ENCODE results near the gene TMTC1. TPM values are rescaled to one million over a fixed set of nuclear protein-coding genes. Genes with fewer than 3 reads are reported as not detected.

Gene TMTC1
- total RNA-seq, 4 donors from 2014 or later, result 7.4 to 25.6 (median 15.4) TPM

- H3K27me3 ChIP-seq, result no peaks in the 10 kb centered on the region
- H3K9me3 ChIP-seq, result no peaks in the 10 kb centered on the region
- no peaks in the 10 kb centered on the region for H3K4me1 ChIP-seq
- H3K4me3 ChIP-seq, result no peak overlapping the region
- no peak for DNase-seq
- TF ChIP-seq POLR2A (IDR thresholded peaks at IDR 0.05), result no peak
- TF ChIP-seq, protein P1, sequence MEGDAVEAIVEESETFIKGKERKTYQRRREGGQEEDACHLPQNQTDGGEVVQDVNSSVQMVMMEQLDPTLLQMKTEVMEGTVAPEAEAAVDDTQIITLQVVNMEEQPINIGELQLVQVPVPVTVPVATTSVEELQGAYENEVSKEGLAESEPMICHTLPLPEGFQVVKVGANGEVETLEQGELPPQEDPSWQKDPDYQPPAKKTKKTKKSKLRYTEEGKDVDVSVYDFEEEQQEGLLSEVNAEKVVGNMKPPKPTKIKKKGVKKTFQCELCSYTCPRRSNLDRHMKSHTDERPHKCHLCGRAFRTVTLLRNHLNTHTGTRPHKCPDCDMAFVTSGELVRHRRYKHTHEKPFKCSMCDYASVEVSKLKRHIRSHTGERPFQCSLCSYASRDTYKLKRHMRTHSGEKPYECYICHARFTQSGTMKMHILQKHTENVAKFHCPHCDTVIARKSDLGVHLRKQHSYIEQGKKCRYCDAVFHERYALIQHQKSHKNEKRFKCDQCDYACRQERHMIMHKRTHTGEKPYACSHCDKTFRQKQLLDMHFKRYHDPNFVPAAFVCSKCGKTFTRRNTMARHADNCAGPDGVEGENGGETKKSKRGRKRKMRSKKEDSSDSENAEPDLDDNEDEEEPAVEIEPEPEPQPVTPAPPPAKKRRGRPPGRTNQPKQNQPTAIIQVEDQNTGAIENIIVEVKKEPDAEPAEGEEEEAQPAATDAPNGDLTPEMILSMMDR (IDR thresholded peaks at IDR 0.05), result no peak
- H3K36me3 ChIP-seq, result no peaks in the 10 kb centered on the region
- H3K27ac ChIP-seq, result no peak overlapping the region
Observed at GRCh38 chr12:29508949-29509348, 274.8 kb downstream of the TMTC1 start.

DNA sequence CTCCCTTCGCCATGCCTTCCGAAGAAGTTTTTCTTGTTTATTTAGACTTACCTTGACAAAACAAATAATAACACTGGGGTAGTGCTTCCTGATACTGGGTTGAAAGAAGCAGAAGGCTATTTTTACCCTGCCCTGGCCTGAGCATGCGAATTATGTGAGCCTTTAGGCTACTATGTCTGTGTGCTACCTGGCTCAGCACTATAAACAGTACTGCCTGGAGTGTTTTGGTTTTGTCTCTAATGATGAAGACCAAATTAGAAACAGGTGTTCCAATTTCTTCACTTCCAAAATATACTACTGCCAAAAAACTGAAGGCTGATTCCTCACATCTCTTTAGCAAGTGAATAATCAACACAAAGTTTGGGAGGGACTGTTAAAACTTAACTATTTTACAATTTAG lies 278.6 kb downstream of the TMTC1 start:
- TF ChIP-seq, protein P1 (IDR thresholded peaks at IDR 0.05), result no peak
- TF ChIP-seq POLR2A (IDR thresholded peaks at IDR 0.05), result no peak

GRCh38 chr12:29503283-29503682 lies 280.5 kb downstream of the TMTC1 start:
- Histone ChIP-seq H3K27ac (no peak overlapping the region), H3K4me3 (no peak overlapping the region)
- TF ChIP-seq, protein P1 (IDR thresholded peaks at IDR 0.05), result no peak
- TF ChIP-seq POLR2A (IDR thresholded peaks at IDR 0.05), result no peak

More for the DNA sequence above, 278.6 kb downstream of the TMTC1 start:
- Histone ChIP-seq H3K4me1 (no peaks in the 10 kb centered on the region), H3K27ac (no peak overlapping the region), H3K27me3 (no peaks in the 10 kb centered on the region), H3K9me3 (no peaks in the 10 kb centered on the region), H3K36me3 (no peaks in the 10 kb centered on the region), H3K4me3 (no peak overlapping the region)
- no peak for DNase-seq

GRCh38 chr12:29499235-29499634 lies 284.5 kb downstream of the TMTC1 start:
- H3K36me3 ChIP-seq, result no peaks in the 10 kb centered on the region
- no peak for DNase-seq
- H3K4me3 ChIP-seq, result no peak overlapping the region
- H3K4me1 ChIP-seq, result no peaks in the 10 kb centered on the region
- no peak overlapping the region for H3K27ac ChIP-seq
- TF ChIP-seq, protein P1 (IDR thresholded peaks at IDR 0.05), result no peak
- TF ChIP-seq POLR2A (IDR thresholded peaks at IDR 0.05), result no peak
- H3K9me3 ChIP-seq, result no peaks in the 10 kb centered on the region
- no peaks in the 10 kb centered on the region for H3K27me3 ChIP-seq

More at GRCh38 chr12:29503283-29503682, 280.5 kb downstream of the TMTC1 start:
- H3K27me3 ChIP-seq, result no peaks in the 10 kb centered on the region
- H3K36me3 ChIP-seq, result no peaks in the 10 kb centered on the region
- DNase-seq, result no peak
- no peaks in the 10 kb centered on the region for H3K4me1 ChIP-seq
- no peaks in the 10 kb centered on the region for H3K9me3 ChIP-seq

GRCh38 chr12:29497588-29497987 lies 286.2 kb downstream of the TMTC1 start, which contains the start of gene OVCH1:
Gene OVCH1, minus strand, starts transcription at chr12:29497686. Its CDS starts 0 bp downstream, at chr12:29497686.
- Histone ChIP-seq H3K4me1 (no peaks in the 10 kb centered on the region), H3K27me3 (no peaks in the 10 kb centered on the region), H3K4me3 (no peak within 1 kb of the TSS), H3K27ac (no peak within 1 kb of the TSS), H3K36me3 (no peaks in the 10 kb centered on the region), H3K9me3 (no peaks in the 10 kb centered on the region)
- DNase-seq, result no peak
- TF ChIP-seq, protein P1 (IDR thresholded peaks at IDR 0.05), result no peak
- no peak for TF ChIP-seq POLR2A (IDR thresholded peaks at IDR 0.05)

GRCh38 chr12:29492891-29493290 lies 290.9 kb downstream of the TMTC1 start:
- no peak overlapping the region for H3K4me3 ChIP-seq
- H3K9me3 ChIP-seq, result no peaks in the 10 kb centered on the region
- H3K36me3 ChIP-seq, result no peaks in the 10 kb centered on the region
- H3K27ac ChIP-seq, result no peak overlapping the region
- TF ChIP-seq, protein P1 (IDR thresholded peaks at IDR 0.05), result no peak
- no peak for TF ChIP-seq POLR2A (IDR thresholded peaks at IDR 0.05)
- no peaks in the 10 kb centered on the region for H3K4me1 ChIP-seq
- no peaks in the 10 kb centered on the region for H3K27me3 ChIP-seq
- DNase-seq, result no peak
